ENCODE results near the gene NUP214. TPM values are rescaled to one million over a fixed set of nuclear protein-coding genes. Genes with fewer than 3 reads are reported as not detected.

Gene NUP214
- polyA plus RNA-seq, 1 of the 3 experiments (the other 2 are of a cell fraction) = 8.0 TPM

DNA sequence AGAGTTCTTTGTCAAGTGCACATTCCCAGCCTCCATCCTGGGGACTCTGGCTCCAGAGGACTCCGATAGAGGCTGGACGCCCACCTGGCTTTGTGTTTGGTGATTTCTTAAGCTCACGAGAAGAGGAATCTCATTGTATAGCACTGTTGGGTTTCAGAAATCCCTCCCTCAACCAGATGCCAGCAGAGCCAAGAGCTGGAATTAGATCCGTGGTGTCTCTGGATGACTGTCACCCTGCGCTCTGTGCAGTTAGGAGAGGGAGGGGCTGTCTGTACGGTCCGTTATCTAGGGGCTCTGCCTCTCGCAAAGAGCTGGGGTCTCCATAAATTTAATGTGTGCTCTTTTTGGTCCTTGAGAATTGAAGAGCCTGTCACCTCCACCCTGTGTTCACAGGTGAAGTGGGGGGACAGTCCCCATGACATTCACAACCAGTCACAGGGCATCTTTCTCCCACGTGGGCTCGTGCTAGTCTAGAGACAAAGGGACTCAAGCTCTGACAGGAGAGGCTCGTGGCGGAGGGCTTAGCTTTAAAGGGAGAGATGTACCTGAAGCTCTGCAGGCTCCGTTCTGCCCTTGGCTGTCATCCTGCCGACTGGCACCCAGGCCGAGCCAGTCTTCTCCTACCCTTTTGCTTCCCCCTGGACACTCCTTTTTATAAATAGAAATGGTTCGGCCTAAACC, 109.6 kb downstream of the NUP214 start:
- no peak overlapping the region for H2AFZ ChIP-seq (ENCODE audit: low read depth)
- H3K27me3 ChIP-seq (ENCODE audit: insufficient read depth) = no peaks in the 10 kb centered on the region
- no peak overlapping the region for H3K4me3 ChIP-seq (ENCODE audit: low read depth in 2 of 2, low read length in 1 of 2)
- H3K27ac ChIP-seq (ENCODE audit: low read depth in 2 of 2, low read length in 1 of 2) = 0 out of 4 replicates have a peak overlapping the region, but pooled peaks of 1 of the 2 experiments have one; percentile 19
- no peak overlapping the region for H3K4me2 ChIP-seq
- peaks cover 0 to 45% of the 10 kb centered on the region in 2 experiments; a peak in 1 of 4 replicates for H3K4me1 ChIP-seq (ENCODE audit: control insufficient read depth in 1 of 2, insufficient read depth in 2 of 2, low read depth in 1 of 2, low read length in 1 of 2)
- WGBS (ENCODE audit: low lambda C conversion rate) = 97% methylated on average over 13 of the region's 16 CpGs
- DNase-seq = no peak
- H3K79me2 ChIP-seq (ENCODE audit: insufficient read depth) = no peaks in the 10 kb centered on the region
- no peak for TF ChIP-seq NFIC (IDR thresholded peaks at IDR 0.05; ENCODE audit: borderline replicate concordance)
- TF ChIP-seq SMC3 (IDR thresholded peaks at IDR 0.05; ENCODE audit: low read depth, low read length) = no peak
- TF ChIP-seq, protein P1, sequence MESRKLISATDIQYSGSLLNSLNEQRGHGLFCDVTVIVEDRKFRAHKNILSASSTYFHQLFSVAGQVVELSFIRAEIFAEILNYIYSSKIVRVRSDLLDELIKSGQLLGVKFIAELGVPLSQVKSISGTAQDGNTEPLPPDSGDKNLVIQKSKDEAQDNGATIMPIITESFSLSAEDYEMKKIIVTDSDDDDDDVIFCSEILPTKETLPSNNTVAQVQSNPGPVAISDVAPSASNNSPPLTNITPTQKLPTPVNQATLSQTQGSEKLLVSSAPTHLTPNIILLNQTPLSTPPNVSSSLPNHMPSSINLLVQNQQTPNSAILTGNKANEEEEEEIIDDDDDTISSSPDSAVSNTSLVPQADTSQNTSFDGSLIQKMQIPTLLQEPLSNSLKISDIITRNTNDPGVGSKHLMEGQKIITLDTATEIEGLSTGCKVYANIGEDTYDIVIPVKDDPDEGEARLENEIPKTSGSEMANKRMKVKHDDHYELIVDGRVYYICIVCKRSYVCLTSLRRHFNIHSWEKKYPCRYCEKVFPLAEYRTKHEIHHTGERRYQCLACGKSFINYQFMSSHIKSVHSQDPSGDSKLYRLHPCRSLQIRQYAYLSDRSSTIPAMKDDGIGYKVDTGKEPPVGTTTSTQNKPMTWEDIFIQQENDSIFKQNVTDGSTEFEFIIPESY (IDR thresholded peaks at IDR 0.05; ENCODE audit: borderline replicate concordance, low read depth) = no peak
- TF ChIP-seq RAD21 (IDR thresholded peaks at IDR 0.05; ENCODE audit: low read length) = no peak
- TF ChIP-seq FOXJ3 (CRISPR knock-in tag; IDR thresholded peaks at IDR 0.05) = no peak
- no peak for TF ChIP-seq EZH2phosphoT487 (IDR thresholded peaks at IDR 0.05; ENCODE audit: borderline replicate concordance, low read depth)
- TF ChIP-seq MEF2A (IDR thresholded peaks at IDR 0.05; ENCODE audit: borderline replicate concordance, low read depth) = no peak
- TF ChIP-seq, protein P2, sequence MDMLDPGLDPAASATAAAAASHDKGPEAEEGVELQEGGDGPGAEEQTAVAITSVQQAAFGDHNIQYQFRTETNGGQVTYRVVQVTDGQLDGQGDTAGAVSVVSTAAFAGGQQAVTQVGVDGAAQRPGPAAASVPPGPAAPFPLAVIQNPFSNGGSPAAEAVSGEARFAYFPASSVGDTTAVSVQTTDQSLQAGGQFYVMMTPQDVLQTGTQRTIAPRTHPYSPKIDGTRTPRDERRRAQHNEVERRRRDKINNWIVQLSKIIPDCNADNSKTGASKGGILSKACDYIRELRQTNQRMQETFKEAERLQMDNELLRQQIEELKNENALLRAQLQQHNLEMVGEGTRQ (IDR thresholded peaks at IDR 0.05; ENCODE audit: borderline replicate concordance, low read depth, low read length) = no peak
- no peak for TF ChIP-seq EP300 (IDR thresholded peaks at IDR 0.05; ENCODE audit: borderline replicate concordance in 1 of 2, low read depth in 1 of 2, low read length in 1 of 2)
- no peak for TF ChIP-seq RXRA (IDR thresholded peaks at IDR 0.05; ENCODE audit: borderline replicate concordance, low read depth)
- TF ChIP-seq RFX5 (IDR thresholded peaks at IDR 0.05; ENCODE audit: low read length) = no peak
- no peak for TF ChIP-seq TEAD4 (IDR thresholded peaks at IDR 0.05; ENCODE audit: borderline replicate concordance, insufficient read depth)
- no peak for TF ChIP-seq TCF12 (IDR thresholded peaks at IDR 0.05)
- no peak for TF ChIP-seq TAF1 (IDR thresholded peaks at IDR 0.05; ENCODE audit: borderline replicate concordance, low read depth, low read length)
- no peak for TF ChIP-seq GABPA (IDR thresholded peaks at IDR 0.05; ENCODE audit: low read depth)
- H3K9me2 ChIP-seq = no peaks in the 10 kb centered on the region
- H4K20me1 ChIP-seq (ENCODE audit: insufficient read depth) = no peaks in the 10 kb centered on the region
- no peaks in the 10 kb centered on the region for H3K9me3 ChIP-seq
- POLR2A ChIA-PET = no interaction called here
- no peaks in the 10 kb centered on the region for H3F3A ChIP-seq (replicated peaks; ENCODE audit: insufficient read depth)
- H3K9ac ChIP-seq = no peak overlapping the region
- H3K36me3 ChIP-seq (replicated peaks in 1 of 2; ENCODE audit: control insufficient read depth in 1 of 2, insufficient read depth in 2 of 2, low read length in 1 of 2) = peaks cover 6 to 41% of the 10 kb centered on the region in 2 experiments
- CTCF ChIA-PET = interaction anchor here (0.7 to 2.9 kb wide), 3 partner anchors 9 to 101 kb away, joined by 3 to 18 read pairs (median 4); no protein-coding TSS in a partner anchor

All from SK-N-SH (cell line).